Muscle of leg (tissue), 11 donors: ENCODE measurements around the gene CSTF3. TPM values are rescaled to one million over a fixed set of nuclear protein-coding genes. Genes with fewer than 3 reads are reported as not detected.
A peak's percentile ranks its signal among the peaks of the same experiment; 100 is the strongest.

Experiments used
- DNase-seq: peaks from one replicate; pipeline ENCODE4 v3.0.0; 2013
- H3K27ac ChIP-seq: one replicate; pipeline ENCODE4 v1.5.1; 2013; ENCODE audit warnings: mild to moderate bottlenecking, low read length, control low read depth
- H3K27me3 ChIP-seq: one replicate; pipeline ENCODE4 v1.6.1; 2013; ENCODE audit warnings: low read length; ENCODE audit not compliant: control insufficient read depth, insufficient read depth
- H3K36me3 ChIP-seq: one replicate; pipeline ENCODE4 v1.6.1; 2013; ENCODE audit warnings: low read length; ENCODE audit not compliant: control insufficient read depth, insufficient read depth
- H3K4me1 ChIP-seq: one replicate; pipeline ENCODE4 v1.6.1; 2013; ENCODE audit warnings: low read length; ENCODE audit not compliant: control insufficient read depth, insufficient read depth
- H3K4me3 ChIP-seq: one replicate; pipeline ENCODE4 v1.5.1; 2013; ENCODE audit warnings: low read length, control low read depth
- H3K9me3 ChIP-seq: replicated peaks from 2 replicates; pipeline ENCODE4 v1.6.1; 2013; ENCODE audit warnings: low read depth, low read length; ENCODE audit not compliant: control insufficient read depth
- WGBS: methylation state at CpG from one replicate; pipeline ENCODE4 v1.1.5; 2013; ENCODE audit warnings: missing lambda C conversion rate; ENCODE audit not compliant: insufficient coverage; 5-methylcytosine and 5-hydroxymethylcytosine counted together
- polyA plus RNA-seq, 8 donors: library from polyadenylated mRNA; unstranded; fragments of 120-200 nt; gene quantifications; one replicate each; pipeline versions ENCODE4 v1.2.1 to v1.2.3, GENCODE V29; 2013; ENCODE audit warnings: inconsistent platforms in 1 of 8, low replicate concordance in 1 of 8; ENCODE audit not compliant: insufficient read length in 8 of 8, insufficient read depth in 1 of 8
- total RNA-seq: library from RNA; stranded (reverse); fragments of 120-200 nt; gene quantifications from one replicate; pipeline ENCODE4 v1.2.4, GENCODE V29; 2013

The CSTF3 gene
- total and polyA plus RNA-seq, 9 donors, result 18.4 to 44.8 (median 39.4) TPM

DNA sequence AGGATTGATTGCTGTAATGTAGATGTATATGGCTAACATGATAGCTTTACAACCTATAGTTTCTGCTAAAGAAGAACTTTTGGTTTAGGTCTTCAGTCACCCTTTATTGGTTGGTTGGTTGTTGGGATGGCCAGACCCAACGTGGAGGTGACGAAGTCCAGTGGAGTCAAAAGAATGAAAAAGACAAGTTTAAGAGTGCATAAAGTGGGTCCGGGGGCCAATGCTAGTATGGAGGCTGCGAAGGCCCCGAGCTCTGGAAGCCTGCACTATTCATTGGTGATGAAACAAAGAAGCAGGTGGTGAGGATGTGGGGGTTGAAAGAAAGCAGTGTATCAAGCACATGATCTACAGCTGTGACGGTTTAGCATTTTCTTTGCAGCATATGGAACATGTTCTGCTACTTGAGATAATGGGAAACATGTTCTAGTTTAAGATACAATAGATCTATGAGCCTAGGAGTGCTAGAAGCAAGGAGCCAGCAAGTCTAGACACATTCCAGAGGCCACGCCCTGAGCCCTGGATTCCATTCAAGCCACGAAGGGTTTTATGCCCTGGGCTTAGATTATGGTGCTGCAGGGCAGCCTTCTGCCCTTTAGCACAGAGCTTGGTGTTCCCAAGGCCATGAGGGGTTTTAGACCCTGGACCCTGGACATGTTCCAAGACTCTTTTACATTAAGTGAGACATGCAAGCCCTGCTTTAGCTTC lies 115.6 kb downstream of the CSTF3 start:
- Histone ChIP-seq H3K4me1 (peaks cover 4% of the 10 kb centered on the region), H3K27ac (no peak overlapping the region), H3K27me3 (no peaks in the 10 kb centered on the region), H3K36me3 (peaks cover 14% of the 10 kb centered on the region), H3K4me3 (no peak overlapping the region), H3K9me3 (no peaks in the 10 kb centered on the region)
- no peak for DNase-seq
- 85% methylated on average over 8 of the region's 8 CpGs for WGBS

DNA sequence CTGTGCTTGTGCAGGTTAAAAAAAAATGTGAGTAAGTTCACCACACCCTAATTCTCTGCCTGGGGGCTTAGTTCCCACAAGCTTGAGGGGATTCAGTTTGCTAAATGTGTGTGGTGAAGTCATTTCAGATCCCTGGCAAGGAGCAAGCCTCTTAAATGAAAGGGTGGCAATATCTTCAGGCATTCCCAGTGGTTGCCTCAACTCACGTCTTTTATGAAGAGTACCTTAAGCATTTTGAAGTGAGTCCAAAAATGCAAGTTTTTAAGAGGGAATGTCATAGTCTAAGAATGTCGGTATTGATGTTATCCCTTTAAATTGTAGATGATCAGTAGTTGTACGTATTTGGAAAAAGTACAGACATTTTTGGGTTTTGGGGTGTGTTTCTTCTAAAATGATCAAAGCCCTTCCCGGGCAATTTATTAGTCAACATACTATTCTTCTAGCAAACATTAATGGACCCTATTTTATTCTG lies 117.0 kb downstream of the CSTF3 start:
- no CpG with 5 or more reads among the region's 4 CpGs for WGBS
- peaks cover 10% of the 10 kb centered on the region for H3K4me1 ChIP-seq
- H3K36me3 ChIP-seq, result peaks cover 14% of the 10 kb centered on the region
- H3K27ac ChIP-seq, result no peak overlapping the region
- H3K27me3 ChIP-seq, result no peaks in the 10 kb centered on the region
- no peaks in the 10 kb centered on the region for H3K9me3 ChIP-seq
- no peak overlapping the region for H3K4me3 ChIP-seq
- DNase-seq, result no peak

GRCh38 chr11:33043221-33043830 lies 118.0 kb downstream of the CSTF3 start:
- no CpG with 5 or more reads among the region's 2 CpGs for WGBS
- Histone ChIP-seq H3K9me3 (no peaks in the 10 kb centered on the region), H3K27me3 (no peaks in the 10 kb centered on the region), H3K4me1 (peaks cover 10% of the 10 kb centered on the region), H3K27ac (no peak overlapping the region), H3K4me3 (no peak overlapping the region), H3K36me3 (peaks cover 14% of the 10 kb centered on the region)
- DNase-seq, result no peak

- Histone ChIP-seq H3K9me3 (no peaks in the 10 kb centered on the region), H3K27ac (peak overlapping the region; percentile 96), H3K4me3 (no peak overlapping the region), H3K4me1 (peaks cover 10% of the 10 kb centered on the region), H3K36me3 (peaks cover 12% of the 10 kb centered on the region), H3K27me3 (no peaks in the 10 kb centered on the region)
- WGBS, result no CpG with 5 or more reads among the region's 5 CpGs
- DNase-seq, result peak; percentile 16
Measured at GRCh38 chr11:33040862-33041453, 120.3 kb downstream of the CSTF3 start.

- peaks cover 7% of the 10 kb centered on the region for H3K36me3 ChIP-seq
- DNase-seq, result peak; percentile 62
- H3K27ac ChIP-seq, result peak overlapping the region; percentile 96
- WGBS, result 3% methylated on average over 16 of the region's 30 CpGs
- peak overlapping the region; percentile 61 for H3K4me3 ChIP-seq
- H3K27me3 ChIP-seq, result no peaks in the 10 kb centered on the region
- no peaks in the 10 kb centered on the region for H3K9me3 ChIP-seq
- H3K4me1 ChIP-seq, result peaks cover 10% of the 10 kb centered on the region
Measured at GRCh38 chr11:33040033-33040861, 121.0 kb downstream of the CSTF3 start.

DNA sequence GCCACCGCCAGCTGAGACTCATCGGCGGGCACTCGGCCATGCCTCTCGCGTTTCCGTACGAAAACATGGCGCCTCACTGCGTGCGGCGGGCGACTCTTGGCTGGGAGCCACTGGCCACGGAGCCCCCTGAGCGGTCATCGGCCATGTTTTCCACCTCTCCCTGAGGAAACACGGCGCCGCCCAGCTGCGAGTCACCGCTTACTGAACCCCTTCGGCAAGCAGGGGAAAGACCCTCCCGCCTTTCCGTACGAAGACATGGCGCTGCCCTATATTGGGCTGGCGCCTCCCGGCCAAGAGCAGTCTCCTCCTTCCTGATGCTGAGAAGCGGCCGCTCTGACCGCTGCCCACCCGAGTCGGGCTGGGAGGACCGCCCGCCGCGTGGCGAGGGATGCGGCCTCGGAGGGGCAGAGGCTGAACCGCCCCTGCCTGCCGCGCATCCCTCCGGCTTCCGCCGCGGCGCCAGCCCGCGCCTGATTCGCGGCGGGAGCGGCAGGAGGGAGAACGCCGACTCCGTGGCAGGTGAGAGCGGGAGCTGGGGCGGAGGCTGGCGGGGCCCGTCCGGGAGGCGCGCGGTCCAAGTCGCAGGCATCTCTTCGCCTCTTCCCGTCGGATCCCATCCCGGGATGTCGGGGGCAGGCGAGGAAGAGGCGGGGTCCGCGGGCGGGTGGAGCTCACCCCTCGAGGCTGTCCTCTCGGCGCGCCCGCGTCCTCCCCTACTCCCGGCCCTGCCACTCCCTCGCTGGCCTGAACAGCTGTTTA lies 121.8 kb downstream of the CSTF3 start, which contains the start of gene TCP11L1:
Gene TCP11L1, plus strand, starts transcription at position 299 of the 759 bp plus-strand sequence. CDS start 4,202 bp downstream, outside the sequence.
- H3K36me3 ChIP-seq, result peaks cover 6% of the 10 kb centered on the region
- H3K27me3 ChIP-seq, result no peaks in the 10 kb centered on the region
- 0% methylated on average over 84 of the region's 84 CpGs for WGBS
- peak within 1 kb of the TSS; percentile 61 for H3K4me3 ChIP-seq
- peak; percentile 98 for DNase-seq
- peaks cover 10% of the 10 kb centered on the region for H3K4me1 ChIP-seq
- no peaks in the 10 kb centered on the region for H3K9me3 ChIP-seq
- peak within 1 kb of the TSS; percentile 96 for H3K27ac ChIP-seq

GRCh38 chr11:33035011-33035410 lies 126.3 kb downstream of the CSTF3 start:
- no CpG with 5 or more reads among the region's 1 CpG for WGBS
- DNase-seq, result no peak
- H3K9me3 ChIP-seq, result no peaks in the 10 kb centered on the region
- no peak overlapping the region for H3K27ac ChIP-seq
- no peaks in the 10 kb centered on the region for H3K27me3 ChIP-seq
- no peaks in the 10 kb centered on the region for H3K4me1 ChIP-seq
- H3K36me3 ChIP-seq, result no peaks in the 10 kb centered on the region
- H3K4me3 ChIP-seq, result no peak overlapping the region
